IMR-90 (cell line): ENCODE measurements around the gene DGAT2. TPM values are rescaled to one million over a fixed set of nuclear protein-coding genes. Genes with fewer than 3 reads are reported as not detected.

Experiments used
- ATAC-seq: fragments of 200-7000 bp; cut with Tn5 transposase; 2 replicates; pipeline ENCODE4 v1.9.1; 2020; ENCODE audit warnings: low read depth, mild to moderate bottlenecking, moderate library complexity
- BruUV-seq: library from RNA; stranded (reverse); fragments of 400-500 nt; replicated peaks from 2 replicates; lab custom pipeline; 2021; lab: Mats Ljungman, UMichigan
- CTCF ChIA-PET: fragments of 300-600 bp; formaldehyde crosslinking; extraction: SDS; loops from one replicate; lab custom pipeline; 2021; ENCODE audit warnings: antibody characterized with exemption; lab: Yijun Ruan, JAX
- POLR2A ChIA-PET: fragments of 300-600 bp; sonication (Branson Sonifier 250); formaldehyde crosslinking; loops from one replicate; lab custom pipeline; 2022; ENCODE audit warnings: antibody characterized with exemption; ENCODE audit not compliant: unreplicated experiment; lab: Charles Lee
- DNase-seq: peaks from one replicate; pipeline ENCODE4 v3.0.0; 2013
- H2AFZ ChIP-seq: replicated peaks from 2 replicates; pipeline ENCODE3; 2013; ENCODE audit warnings: low read length, mild to moderate bottlenecking; ENCODE audit not compliant: poor library complexity
- H2AK5ac ChIP-seq: 2 replicates; pipeline ENCODE4 v1.6.1; 2013; ENCODE audit warnings: low read depth, low read length, inconsistent platforms
- H2AK9ac ChIP-seq: replicated peaks from 2 replicates; pipeline ENCODE3; 2013; ENCODE audit warnings: mild to moderate bottlenecking, low read depth, low read length, moderate library complexity; ENCODE audit not compliant: poor library complexity
- H2BK120ac ChIP-seq: 2 replicates; pipeline ENCODE4 v1.6.1; 2013; ENCODE audit warnings: low read depth, low read length, inconsistent platforms
- H2BK15ac ChIP-seq: 3 replicates; pipeline ENCODE4 v1.6.1; 2013; ENCODE audit warnings: low read depth, low read length, inconsistent platforms
- H2BK20ac ChIP-seq: 2 replicates; pipeline ENCODE4 v1.6.1; 2013; ENCODE audit warnings: low read depth, mild to moderate bottlenecking, inconsistent platforms, low read length, moderate library complexity
- H2BK5ac ChIP-seq: 2 replicates; pipeline ENCODE4 v1.6.1; 2013; ENCODE audit warnings: mild to moderate bottlenecking, low read depth, low read length, inconsistent platforms; ENCODE audit not compliant: poor library complexity, severe bottlenecking
- H3K14ac ChIP-seq: replicated peaks from 2 replicates; pipeline ENCODE4 v1.6.1; 2013; ENCODE audit warnings: low read depth, low read length, inconsistent platforms
- H3K18ac ChIP-seq: 2 replicates; pipeline ENCODE4 v1.6.1; 2013; ENCODE audit warnings: low read depth, low read length, control low read depth
- H3K23ac ChIP-seq: 2 replicates; pipeline ENCODE4 v1.6.1; 2013; ENCODE audit warnings: low read depth, low read length, inconsistent platforms
- H3K27ac ChIP-seq: 2 replicates; pipeline ENCODE4 v1.5.1; 2013; ENCODE audit warnings: mild to moderate bottlenecking, control low read depth, low read length; ENCODE audit not compliant: insufficient read depth
- H3K27me3 ChIP-seq: 2 replicates; pipeline ENCODE4 v1.6.1; 2013; ENCODE audit warnings: low read length; ENCODE audit not compliant: control insufficient read depth, insufficient read depth
- H3K36me3 ChIP-seq: 2 replicates; pipeline ENCODE4 v1.6.1; 2013; ENCODE audit warnings: low read length, mixed read lengths; ENCODE audit not compliant: control insufficient read depth, insufficient read depth
- H3K4ac ChIP-seq: 2 replicates; pipeline ENCODE4 v1.6.1; 2013; ENCODE audit warnings: low read depth, low read length, inconsistent platforms
- H3K4me1 ChIP-seq: 2 replicates; pipeline ENCODE4 v1.6.1; 2013; ENCODE audit warnings: low read length, mixed read lengths; ENCODE audit not compliant: control insufficient read depth, insufficient read depth
- H3K4me2 ChIP-seq: 2 replicates; pipeline ENCODE4 v1.6.1; 2013; ENCODE audit warnings: low read depth, mild to moderate bottlenecking, control low read depth, low read length, moderate library complexity
- H3K4me3 ChIP-seq: 2 replicates; pipeline ENCODE4 v1.5.1; 2013; ENCODE audit warnings: low read depth, mild to moderate bottlenecking, control low read depth, low read length, moderate library complexity; ENCODE audit not compliant: insufficient read depth
- H3K56ac ChIP-seq: 2 replicates; pipeline ENCODE4 v1.6.1; 2013; ENCODE audit warnings: low read length, inconsistent platforms; ENCODE audit not compliant: insufficient read depth; ENCODE audit errors: extremely low read depth
- H3K79me1 ChIP-seq, 2 experiments: 2 replicates each; pipeline ENCODE4 v1.6.1; 2013; ENCODE audit warnings: low read length in 2 of 2, inconsistent platforms in 1 of 2, low read depth in 1 of 2
- H3K9ac ChIP-seq: 2 replicates; pipeline ENCODE4 v1.6.1; 2013; ENCODE audit warnings: low read depth, low read length, control low read depth
- H3K9me1 ChIP-seq: 2 replicates; pipeline ENCODE4 v1.6.1; 2013; ENCODE audit warnings: low read length, inconsistent platforms; ENCODE audit not compliant: insufficient read depth
- H3K9me3 ChIP-seq: 2 replicates; pipeline ENCODE4 v1.6.1; 2013; ENCODE audit warnings: low read length; ENCODE audit not compliant: control insufficient read depth, insufficient read depth
- H4K20me1 ChIP-seq: 2 replicates; pipeline ENCODE4 v1.6.1; 2013; ENCODE audit warnings: low read length, inconsistent platforms; ENCODE audit not compliant: insufficient read depth
- H4K5ac ChIP-seq: 2 replicates; pipeline ENCODE4 v1.6.1; 2013; ENCODE audit warnings: mild to moderate bottlenecking, low read depth, low read length, control low read depth
- H4K8ac ChIP-seq, 2 experiments: 2 replicates each; pipeline ENCODE4 v1.6.1; 2013; ENCODE audit warnings: low read depth in 2 of 2, low read length in 2 of 2, control low read depth in 1 of 2, inconsistent platforms in 1 of 2
- H4K91ac ChIP-seq: 2 replicates; pipeline ENCODE4 v1.6.1; 2013; ENCODE audit warnings: low read depth, low read length, inconsistent platforms; ENCODE audit not compliant: insufficient read depth
- ELK1 ChIP-seq: fragments of 150-350 bp; IDR thresholded peaks from 2 replicates; pipeline ENCODE4 v1.6.1; 2016; ENCODE audit warnings: low read depth, mild to moderate bottlenecking, low read length, moderate library complexity, borderline replicate concordance
- MXI1 ChIP-seq: IDR thresholded peaks from 2 replicates; pipeline ENCODE4 v1.6.1; 2012; ENCODE audit warnings: low read depth, mild to moderate bottlenecking, low read length, moderate library complexity, borderline replicate concordance
- POLR2A ChIP-seq: IDR thresholded peaks from 2 replicates; pipeline ENCODE4 v1.6.1; 2012; ENCODE audit warnings: mild to moderate bottlenecking, low read depth, low read length
- RAD21 ChIP-seq: IDR thresholded peaks from 2 replicates; pipeline ENCODE4 v1.6.1; 2012; ENCODE audit warnings: low read length, improper control_type of control experiment
- RCOR1 ChIP-seq: IDR thresholded peaks from 2 replicates; pipeline ENCODE4 v1.6.1; 2012; ENCODE audit warnings: mild to moderate bottlenecking, low read length, improper control_type of control experiment; ENCODE audit not compliant: insufficient replicate concordance
- RFX5 ChIP-seq: IDR thresholded peaks from 2 replicates; pipeline ENCODE4 v1.8.0; 2012; ENCODE audit warnings: low read depth, mild to moderate bottlenecking, low read length, moderate library complexity
- WGBS, 2 experiments: methylation state at CpG; one replicate each; pipeline versions ENCODE4 v1.1.5 to v1.1.7; 2013; ENCODE audit warnings: missing lambda C conversion rate in 2 of 2; ENCODE audit not compliant: insufficient read length in 1 of 2; ENCODE audit errors: extremely low coverage in 2 of 2; 5-methylcytosine and 5-hydroxymethylcytosine counted together
- dilution Hi-C: fragments of 300-500 bp; cut with HindIII; formaldehyde crosslinking; loops from one replicate; pipeline ENCODE4 v1.14.3; 2018; ENCODE audit warnings: low sequenced_read_pairs; ENCODE audit not compliant: unreplicated experiment
- in situ Hi-C: fragments of 300-500 bp; cut with MboI; formaldehyde crosslinking; loops from 3 replicates; pipeline ENCODE4 v1.14.3; 2019; ENCODE audit warnings: low sequenced_read_pairs, inconsistent platforms, mixed read lengths
- intact Hi-C: fragments of 100-400 bp; cut with micrococcal nuclease; formaldehyde crosslinking; loops from 2 replicates; pipeline ENCODE4 v1.10.0; 2022
- polyA plus RNA-seq, 3 experiments: library from polyadenylated mRNA; depleted of rRNA; stranded (reverse); fragments of >200 nt; gene quantifications; 2 replicates each; pipeline ENCODE4 v1.2.3, GENCODE V29; 2012; ENCODE audit warnings: low replicate concordance in 1 of 3
- total RNA-seq: library from RNA; depleted of rRNA; stranded (reverse); fragments of >200 nt; gene quantifications from 2 replicates; pipeline ENCODE4 v1.2.3, GENCODE V29; 2012
- TF ChIP-seq, protein P1 (sequence below): fragments of 150-350 bp; IDR thresholded peaks from 2 replicates; pipeline ENCODE4 v1.6.1; 2017; ENCODE audit warnings: mild to moderate bottlenecking, antibody characterized with exemption, low read length, low read depth

DGAT2 gene
- total and polyA plus RNA-seq, 2 of the 4 experiments (the other 2 are of a cell fraction), result 2.3 to 2.4 TPM

DNA sequence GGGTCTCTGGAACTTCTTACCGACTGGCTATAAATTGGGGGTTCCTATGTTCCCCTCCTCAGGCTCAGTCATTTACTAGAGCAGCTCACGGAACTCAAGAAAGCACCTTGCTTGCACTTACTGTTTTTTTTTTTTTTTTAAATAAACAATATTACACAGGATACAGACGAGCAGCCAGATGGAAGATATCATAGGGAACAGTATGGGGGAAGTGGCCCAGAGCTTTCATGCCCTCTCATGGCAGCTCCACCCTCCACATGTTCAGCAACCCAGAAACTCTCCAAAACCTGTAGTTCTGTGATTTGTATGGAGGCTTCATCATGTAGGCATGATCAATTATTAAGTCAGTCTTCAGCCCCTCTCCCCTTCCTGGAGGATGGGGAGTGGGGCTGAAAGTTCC, 54.0 kb downstream of the DGAT2 start:
- peaks cover 5% of the 10 kb centered on the region for H3K4me1 ChIP-seq
- H2AK5ac ChIP-seq, result no peak overlapping the region
- no peak overlapping the region for H2BK20ac ChIP-seq
- WGBS, 2 experiments, result no CpG with 5 or more reads among the region's 3 CpGs
- no peak overlapping the region for H3K56ac ChIP-seq
- peaks cover 18 to 63% of the 10 kb centered on the region in 2 experiments; a peak in 3 of 4 replicates for H3K79me1 ChIP-seq
- no peak overlapping the region for H3K4me3 ChIP-seq
- H3K23ac ChIP-seq, result no peak overlapping the region
- no peaks in the 10 kb centered on the region for H3K27me3 ChIP-seq
- H3K9ac ChIP-seq, result no peak overlapping the region
- H4K5ac ChIP-seq, result no peak overlapping the region
- DNase-seq, result no peak
- intact Hi-C loops, result no loop called here
- in situ Hi-C loops, result no loop called here
- no peak overlapping the region for H2BK120ac ChIP-seq
- H3K18ac ChIP-seq, result no peak overlapping the region
- H2BK15ac ChIP-seq, result no peak overlapping the region
- H3K14ac ChIP-seq, result no peak overlapping the region; the same call in 1 of the 2 replicates
- no peak overlapping the region for H2AFZ ChIP-seq
- no peak overlapping the region for H2BK5ac ChIP-seq
- no peak overlapping the region for H3K4me2 ChIP-seq
- TF ChIP-seq RCOR1 (no peak), MXI1 (no peak), POLR2A (no peak), RAD21 (no peak), RFX5 (no peak), ELK1 (no peak)
- TF ChIP-seq, protein P1, sequence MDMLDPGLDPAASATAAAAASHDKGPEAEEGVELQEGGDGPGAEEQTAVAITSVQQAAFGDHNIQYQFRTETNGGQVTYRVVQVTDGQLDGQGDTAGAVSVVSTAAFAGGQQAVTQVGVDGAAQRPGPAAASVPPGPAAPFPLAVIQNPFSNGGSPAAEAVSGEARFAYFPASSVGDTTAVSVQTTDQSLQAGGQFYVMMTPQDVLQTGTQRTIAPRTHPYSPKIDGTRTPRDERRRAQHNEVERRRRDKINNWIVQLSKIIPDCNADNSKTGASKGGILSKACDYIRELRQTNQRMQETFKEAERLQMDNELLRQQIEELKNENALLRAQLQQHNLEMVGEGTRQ, result no peak
- H3K9me3 ChIP-seq, result no peaks in the 10 kb centered on the region
- ChIA-PET CTCF (interaction anchor here (2.0 kb wide), 1 partner anchor 46 kb away, joined by 4 read pairs; no protein-coding TSS in a partner anchor), POLR2A (no interaction called here)
- ATAC-seq, result no peak
- H3K4ac ChIP-seq, result no peak overlapping the region
- H4K91ac ChIP-seq, result no peak overlapping the region
- BruUV-seq, result no TSS peak
- no peaks in the 10 kb centered on the region for H3K36me3 ChIP-seq
- dilution Hi-C loops, result no loop called here
- H3K27ac ChIP-seq, result no peak overlapping the region
- peaks cover 10% of the 10 kb centered on the region for H4K20me1 ChIP-seq
- no peak overlapping the region for H2AK9ac ChIP-seq
- 0 out of 2 replicates have a peak, but pooled peaks cover 4% of the 10 kb centered on the region for H3K9me1 ChIP-seq
- H4K8ac ChIP-seq, result no peak overlapping the region
